HG03354 (cell line): ENCODE measurements around the gene LHX3.

Experiments used
- ATAC-seq: cut with Tn5 transposase; IDR thresholded peaks from one replicate; pipeline ENCODE4 v1.9.1; 2021; ENCODE audit warnings: mild to moderate bottlenecking; ENCODE audit not compliant: unreplicated experiment, poor library complexity, severe bottlenecking

The LHX3 gene

GRCh38 chr9:136229096-136230065, 24.5 kb upstream of the LHX3 start:
- no peak for ATAC-seq

- no peak for ATAC-seq
Observed at GRCh38 chr9:136228107-136228875, 23.4 kb upstream of the LHX3 start.

DNA sequence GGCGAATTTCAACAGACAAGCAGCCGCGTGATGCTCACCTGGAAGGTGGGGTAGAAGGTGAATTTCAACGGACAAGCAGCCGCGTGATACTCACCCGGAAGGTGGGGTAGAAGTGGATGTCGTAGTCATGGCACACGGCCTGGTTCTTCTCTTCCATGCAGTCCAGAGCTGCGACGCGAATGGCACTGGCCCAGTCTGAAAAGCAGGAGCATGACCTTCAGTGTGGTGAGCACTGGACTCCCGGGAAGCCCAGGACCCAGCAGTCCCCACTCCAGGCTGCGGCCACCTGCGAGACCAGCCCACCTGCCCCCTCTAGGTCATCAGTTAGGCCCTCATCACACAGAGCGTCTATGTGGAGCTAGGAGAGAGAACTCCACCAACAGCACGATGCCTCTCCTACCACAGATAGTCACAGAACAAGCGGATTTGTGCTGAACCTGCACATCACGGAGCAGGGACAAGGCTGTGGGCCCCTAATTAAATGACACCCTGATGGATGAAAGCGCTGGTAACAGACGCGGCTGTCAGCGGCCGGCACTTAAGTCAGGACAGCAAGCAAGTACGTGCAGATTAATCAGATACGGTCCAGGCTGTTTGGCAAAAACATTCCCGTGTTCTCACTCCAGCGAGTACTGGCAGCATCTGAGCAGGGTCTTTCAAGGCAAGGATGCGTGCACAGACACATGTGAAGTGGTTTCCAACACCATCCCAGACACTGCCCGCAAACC, 21.9 kb upstream of the LHX3 start:
- no peak for ATAC-seq

DNA sequence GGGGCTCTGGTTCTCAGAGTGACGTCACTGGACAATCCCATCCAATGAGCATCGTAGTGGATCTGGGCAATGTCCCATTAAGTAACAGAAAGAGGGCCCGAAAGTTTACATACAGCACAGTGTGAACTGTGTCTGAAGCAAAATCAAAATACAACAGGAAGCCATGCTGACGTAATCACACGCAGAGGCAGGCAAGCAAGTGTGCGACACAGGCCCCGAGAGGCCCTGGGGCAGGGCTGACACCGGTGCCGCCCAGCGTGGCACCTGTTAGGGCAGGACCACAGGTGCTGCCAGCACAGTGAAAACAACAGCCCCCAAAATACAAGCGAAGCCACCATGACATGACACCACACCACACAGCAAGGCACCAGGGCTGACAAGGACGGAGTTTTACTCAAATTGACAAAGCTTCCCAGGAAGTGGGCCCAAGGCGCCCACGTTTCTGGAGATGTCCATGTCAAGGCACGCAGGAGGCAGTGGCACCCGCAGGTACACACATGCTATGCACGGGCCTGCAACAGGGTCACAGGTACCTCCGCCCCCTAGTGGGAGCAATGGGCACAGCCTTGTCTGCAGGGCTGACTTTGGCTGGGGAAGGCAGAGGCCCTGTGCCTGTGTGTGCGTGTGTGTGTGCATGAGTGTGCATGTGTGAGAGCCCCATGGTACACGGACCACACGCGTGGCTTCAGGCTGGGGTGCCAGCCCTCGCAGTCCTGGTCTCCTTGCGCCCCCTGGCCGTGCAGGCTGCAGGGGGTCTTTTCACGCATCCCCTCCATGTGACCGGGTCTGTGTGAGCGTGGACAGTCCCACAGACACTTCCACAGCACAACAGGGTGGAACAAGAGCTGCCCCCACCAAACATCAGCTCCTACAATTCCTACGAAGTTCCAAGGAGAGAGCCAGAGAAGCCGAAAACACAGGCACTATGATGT, 21.1 kb upstream of the LHX3 start:
- peak; percentile 71 for ATAC-seq

DNA sequence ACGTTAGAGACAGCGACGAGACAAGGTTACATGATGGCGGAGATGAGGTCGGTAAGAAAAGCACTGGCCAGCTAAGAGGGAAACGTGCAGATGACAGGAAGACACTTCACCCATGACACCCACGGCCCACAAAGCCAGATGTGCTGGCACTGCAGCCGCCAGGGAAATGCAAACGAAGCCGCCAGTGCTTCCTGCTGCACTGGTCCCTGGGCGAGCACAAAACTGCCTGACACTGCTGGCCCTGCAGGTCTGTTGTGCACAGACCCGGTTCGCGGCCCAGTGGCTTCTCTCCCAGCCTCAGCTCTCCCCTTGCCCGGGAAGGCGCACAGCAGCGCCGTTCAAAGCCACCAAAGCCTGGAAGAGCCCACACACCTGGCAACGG, 20.4 kb upstream of the LHX3 start:
- ATAC-seq = peak; percentile 63

GRCh38 chr9:136223871-136224640, 19.1 kb upstream of the LHX3 start:
- ATAC-seq = no peak

DNA sequence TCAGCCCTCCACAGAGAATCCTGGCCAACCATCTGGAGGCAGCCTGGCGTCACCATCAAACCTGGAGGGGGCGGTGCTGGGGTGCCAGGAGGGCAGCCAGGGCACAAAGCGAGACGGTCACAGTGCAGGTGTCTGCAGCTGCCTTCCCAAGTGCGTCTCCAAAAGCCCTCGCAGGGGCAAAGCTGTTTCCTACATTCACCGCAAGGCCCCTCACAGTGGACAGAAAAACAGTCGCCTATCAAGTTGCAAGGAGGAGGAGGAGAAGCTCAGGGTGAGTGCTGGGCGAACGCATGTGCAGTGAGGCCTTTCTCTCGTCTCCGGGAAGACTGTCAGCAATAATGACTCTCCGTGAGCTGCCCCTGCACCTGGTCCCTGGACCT, 18.0 kb upstream of the LHX3 start:
- ATAC-seq = no peak

- ATAC-seq = no peak
Observed at GRCh38 chr9:136222166-136222905, 17.4 kb upstream of the LHX3 start.

GRCh38 chr9:136220017-136220729, 15.2 kb upstream of the LHX3 start:
- ATAC-seq = no peak

DNA sequence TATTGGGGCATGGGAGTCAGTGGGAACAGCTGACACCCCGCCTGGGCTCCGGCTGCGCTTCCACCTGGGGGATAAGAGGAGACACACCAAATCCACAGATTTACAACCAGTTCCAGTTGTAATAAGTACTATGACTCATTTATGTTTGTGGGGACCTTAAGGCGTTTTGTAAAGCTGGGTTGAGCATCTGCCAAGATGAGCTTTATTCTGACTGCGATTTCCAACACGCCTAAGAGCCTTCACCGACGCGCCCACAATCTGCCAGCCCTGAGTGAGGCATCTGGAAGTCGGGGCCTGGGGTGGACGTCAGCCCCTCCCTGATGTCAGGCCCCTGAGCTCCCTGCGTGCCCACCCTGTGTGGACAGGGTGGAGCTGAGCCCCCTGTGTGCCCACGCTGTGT, 14.3 kb upstream of the LHX3 start:
- ATAC-seq = no peak

DNA sequence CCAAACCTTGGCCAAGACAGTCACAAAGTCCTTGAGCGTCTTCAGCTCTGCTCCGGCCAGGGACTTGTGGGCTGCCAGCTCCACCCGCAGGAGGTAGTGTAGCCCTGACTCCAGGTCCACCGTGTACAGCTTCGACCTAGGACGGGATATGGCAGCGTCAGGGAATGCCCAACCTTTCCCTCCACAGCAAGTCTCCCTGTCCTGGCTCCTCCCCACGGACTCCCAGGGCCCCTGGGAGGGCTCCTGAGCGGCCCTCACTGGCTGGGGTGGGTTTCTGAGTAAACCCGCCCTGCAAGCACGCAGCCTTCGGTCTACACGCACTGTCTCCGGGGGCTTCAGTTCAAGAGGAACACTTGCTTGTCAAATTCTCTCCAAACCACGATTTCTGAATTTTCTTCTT, 13.7 kb upstream of the LHX3 start:
- no peak for ATAC-seq

GRCh38 chr9:136218271-136218670, 13.3 kb upstream of the LHX3 start:
- ATAC-seq = no peak

DNA sequence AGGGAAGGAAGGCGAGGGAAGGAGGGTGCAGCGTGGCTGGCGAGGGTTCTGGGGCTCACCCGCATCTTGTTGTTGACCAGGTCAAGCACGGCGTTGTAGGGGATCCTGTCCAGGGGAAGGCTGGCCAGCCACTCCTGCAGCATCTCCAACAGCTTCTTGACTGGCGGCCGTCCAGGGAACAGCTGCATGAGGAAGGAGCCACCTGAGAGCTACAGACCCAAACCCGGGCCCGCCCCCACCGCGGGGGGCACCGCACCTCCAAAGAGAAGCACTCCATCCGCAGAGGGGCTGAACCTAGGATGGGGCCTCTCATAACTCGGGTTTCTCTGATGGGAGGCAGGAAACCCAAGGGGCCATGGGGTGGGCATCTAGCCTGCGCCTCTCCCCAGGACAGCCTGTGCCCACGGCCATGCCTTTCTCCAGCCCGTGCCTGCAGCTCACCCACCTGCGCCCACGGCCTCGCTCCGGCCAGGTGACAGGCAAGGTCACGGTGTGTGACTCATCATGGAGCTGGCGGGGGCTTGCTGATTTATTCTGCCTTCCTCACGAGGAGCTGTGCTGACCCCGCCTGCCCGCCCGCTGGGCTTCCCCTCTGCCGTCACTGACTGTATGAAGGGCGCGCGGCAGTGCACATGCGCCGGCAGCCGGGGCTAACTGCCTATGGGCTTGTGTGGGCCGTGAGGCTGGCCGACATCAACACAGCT, 11.8 kb upstream of the LHX3 start:
- ATAC-seq = no peak

- no peak for ATAC-seq
Observed at GRCh38 chr9:136213733-136214132, 8.8 kb upstream of the LHX3 start.

DNA sequence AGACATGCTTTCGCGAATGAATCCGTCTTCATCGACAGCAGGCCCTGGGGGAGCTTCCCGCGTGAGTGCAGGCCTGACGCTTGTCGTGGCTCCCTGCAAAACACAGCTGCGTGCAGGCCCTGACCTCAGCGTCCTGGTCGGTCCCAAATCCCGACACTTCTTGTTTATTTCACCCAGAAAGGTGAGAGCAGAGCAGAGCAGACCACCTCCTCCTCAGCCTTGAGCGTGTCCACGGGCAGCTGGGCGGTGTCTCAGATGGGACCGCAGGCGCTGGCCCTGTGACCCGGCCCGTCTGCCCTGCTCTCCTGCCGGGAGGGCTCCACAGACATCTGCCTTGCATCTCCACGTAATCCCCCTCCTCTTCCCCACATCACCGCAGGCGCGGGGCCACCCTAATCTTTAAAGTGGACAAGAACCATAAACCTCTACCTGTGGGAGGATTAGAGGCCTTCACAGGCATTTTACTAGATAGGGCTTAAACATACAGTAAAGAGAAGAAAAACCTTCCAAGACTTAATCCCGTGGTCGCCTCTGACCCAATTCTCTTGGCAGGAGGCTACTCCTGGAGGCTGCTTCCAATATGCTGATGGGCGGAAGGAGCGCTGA, 7.5 kb upstream of the LHX3 start:
- no peak for ATAC-seq
